ENCODE data around the gene ZFYVE27.

The ZFYVE27 gene

GRCh38 chr10:97782455-97783228, 45.7 kb downstream of the ZFYVE27 start:
- Mint-ChIP-seq H3K9me3 (no peaks in the 10 kb centered on the region), H3K36me3 (ENCODE audit: insufficient read depth) (no peaks in the 10 kb centered on the region), H3K4me1 (peaks cover 8% of the 10 kb centered on the region), H3K27ac (ENCODE audit: low read depth) (no peak overlapping the region), H3K4me3 (no peak overlapping the region), H3K27me3 (peaks cover 6% of the 10 kb centered on the region)
- no peak for DNase-seq (ENCODE audit: low spot score in 2 of 2)
- ATAC-seq (replicated peaks; ENCODE audit: extremely low read depth, poor library complexity, severe bottlenecking) = no peak

- no peak for ATAC-seq (replicated peaks; ENCODE audit: extremely low read depth, poor library complexity, severe bottlenecking)
- no peak overlapping the region for H3K4me3 Mint-ChIP-seq
- no peak for DNase-seq (ENCODE audit: low spot score in 2 of 2)
- peaks cover 9% of the 10 kb centered on the region for H3K27me3 Mint-ChIP-seq
- no peaks in the 10 kb centered on the region for H3K9me3 Mint-ChIP-seq
- H3K4me1 Mint-ChIP-seq = peaks cover 8% of the 10 kb centered on the region
- no peak overlapping the region for H3K27ac Mint-ChIP-seq (ENCODE audit: low read depth)
- H3K36me3 Mint-ChIP-seq (ENCODE audit: insufficient read depth) = no peaks in the 10 kb centered on the region
These were observed 47.4 kb downstream of the ZFYVE27 start for GRCh38 chr10:97784200-97784810.

DNA sequence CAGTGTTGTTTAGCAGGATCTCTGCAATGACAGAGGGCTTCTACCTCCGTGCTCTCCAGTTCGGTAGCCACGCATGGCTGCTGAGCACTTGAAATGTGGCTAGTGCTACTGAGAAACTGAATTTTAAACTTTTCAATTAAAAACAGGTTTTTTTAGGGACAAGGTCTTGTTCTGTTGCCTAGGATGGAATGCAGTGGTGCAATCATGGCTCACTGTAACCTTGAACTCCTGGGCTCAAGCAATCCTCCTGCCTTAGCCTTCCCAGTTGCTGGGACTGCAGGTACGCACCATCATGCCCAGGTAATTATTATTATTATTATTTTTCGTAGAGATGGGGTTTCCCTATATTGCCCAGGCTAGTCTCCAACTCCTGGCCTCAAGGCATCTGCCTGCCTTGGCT, 48.3 kb downstream of the ZFYVE27 start:
- ATAC-seq (replicated peaks; ENCODE audit: extremely low read depth, poor library complexity, severe bottlenecking) (no peak), DNase-seq (ENCODE audit: low spot score in 2 of 2) (no peak)
- H3K27me3 Mint-ChIP-seq = peaks cover 9% of the 10 kb centered on the region
- peaks cover 8% of the 10 kb centered on the region for H3K4me1 Mint-ChIP-seq
- no peaks in the 10 kb centered on the region for H3K36me3 Mint-ChIP-seq (ENCODE audit: insufficient read depth)
- H3K27ac Mint-ChIP-seq (ENCODE audit: low read depth) = no peak overlapping the region
- H3K4me3 Mint-ChIP-seq = no peak overlapping the region
- no peaks in the 10 kb centered on the region for H3K9me3 Mint-ChIP-seq

DNA sequence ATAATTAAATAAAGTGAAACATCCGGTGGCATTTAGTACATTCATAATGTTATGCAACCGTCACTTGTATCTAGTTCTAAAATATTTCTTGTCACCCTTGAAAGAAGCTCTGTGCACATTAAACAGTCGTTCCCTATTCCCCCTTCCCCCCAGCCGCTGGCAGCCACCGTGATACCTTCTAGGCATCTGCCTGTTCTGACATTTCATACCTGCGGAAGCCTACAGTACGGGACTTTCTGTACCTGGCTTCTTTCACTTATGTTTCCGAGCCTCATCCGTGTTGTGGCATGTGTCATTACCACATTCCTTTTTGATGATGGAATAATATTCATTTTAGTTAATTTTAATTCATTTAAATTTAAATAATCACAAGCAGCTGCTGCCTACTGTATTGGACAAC, 48.8 kb downstream of the ZFYVE27 start:
- peaks cover 9% of the 10 kb centered on the region for H3K27me3 Mint-ChIP-seq

DNA sequence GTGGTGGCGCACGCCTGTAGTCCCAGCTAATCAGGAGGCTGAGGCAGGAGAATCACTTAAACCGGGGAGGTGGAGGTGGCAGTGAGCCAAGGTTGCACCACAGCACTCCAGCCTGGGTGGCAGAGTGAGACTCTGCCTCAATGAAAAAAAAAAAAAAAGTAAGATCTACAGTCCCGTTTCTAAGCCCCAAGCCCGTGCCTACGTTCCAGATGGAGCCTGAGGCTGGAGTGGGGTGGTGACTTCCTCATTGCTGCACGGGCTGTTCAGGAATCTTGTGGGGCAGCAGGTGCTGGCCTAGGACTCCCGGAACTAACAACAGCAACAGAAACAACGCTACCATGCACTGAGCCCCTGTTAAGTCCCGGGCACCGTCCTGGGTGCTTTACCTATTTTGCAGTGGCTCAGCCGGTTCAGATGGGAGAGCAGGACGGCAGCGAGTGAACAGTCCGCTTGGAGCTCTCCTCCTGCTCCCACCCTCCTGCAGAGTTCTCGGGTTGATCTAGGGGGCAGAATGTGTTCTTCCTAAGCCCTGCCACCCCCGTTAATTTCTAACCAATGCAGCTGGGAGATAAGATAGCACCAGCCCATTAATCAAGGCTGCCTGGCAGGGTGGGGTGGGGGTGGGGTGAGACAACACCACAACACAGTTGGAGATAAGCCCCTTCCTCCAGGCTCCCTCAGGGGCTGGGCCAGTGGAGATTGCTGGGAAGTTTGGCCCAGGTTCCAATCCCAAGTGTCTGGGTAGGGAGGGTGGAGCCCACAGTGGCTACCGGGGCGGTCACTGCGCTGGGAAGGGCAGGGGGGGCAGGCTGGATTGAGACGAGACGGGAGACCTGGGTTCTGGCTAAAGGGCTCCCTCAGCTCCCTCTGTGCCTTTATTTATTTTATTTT, 51.9 kb downstream of the ZFYVE27 start:
- H3K27me3 Mint-ChIP-seq = peaks cover 9% of the 10 kb centered on the region
- H3K27ac Mint-ChIP-seq (ENCODE audit: low read depth) = no peak overlapping the region
- no peak for ATAC-seq (replicated peaks; ENCODE audit: extremely low read depth, poor library complexity, severe bottlenecking)
- no peak for DNase-seq (ENCODE audit: low spot score in 2 of 2)
- no peak overlapping the region for H3K4me3 Mint-ChIP-seq
- H3K4me1 Mint-ChIP-seq = peaks cover 6% of the 10 kb centered on the region
- no peaks in the 10 kb centered on the region for H3K9me3 Mint-ChIP-seq
- H3K36me3 Mint-ChIP-seq (ENCODE audit: insufficient read depth) = no peaks in the 10 kb centered on the region

More for the DNA sequence above, 48.8 kb downstream of the ZFYVE27 start:
- no peak overlapping the region for H3K27ac Mint-ChIP-seq (ENCODE audit: low read depth)
- no peak overlapping the region for H3K4me3 Mint-ChIP-seq
- no peak for DNase-seq (ENCODE audit: low spot score in 2 of 2)
- H3K4me1 Mint-ChIP-seq = peaks cover 8% of the 10 kb centered on the region
- H3K36me3 Mint-ChIP-seq (ENCODE audit: insufficient read depth) = no peaks in the 10 kb centered on the region
- no peak for ATAC-seq (replicated peaks; ENCODE audit: extremely low read depth, poor library complexity, severe bottlenecking)
- no peaks in the 10 kb centered on the region for H3K9me3 Mint-ChIP-seq

DNA sequence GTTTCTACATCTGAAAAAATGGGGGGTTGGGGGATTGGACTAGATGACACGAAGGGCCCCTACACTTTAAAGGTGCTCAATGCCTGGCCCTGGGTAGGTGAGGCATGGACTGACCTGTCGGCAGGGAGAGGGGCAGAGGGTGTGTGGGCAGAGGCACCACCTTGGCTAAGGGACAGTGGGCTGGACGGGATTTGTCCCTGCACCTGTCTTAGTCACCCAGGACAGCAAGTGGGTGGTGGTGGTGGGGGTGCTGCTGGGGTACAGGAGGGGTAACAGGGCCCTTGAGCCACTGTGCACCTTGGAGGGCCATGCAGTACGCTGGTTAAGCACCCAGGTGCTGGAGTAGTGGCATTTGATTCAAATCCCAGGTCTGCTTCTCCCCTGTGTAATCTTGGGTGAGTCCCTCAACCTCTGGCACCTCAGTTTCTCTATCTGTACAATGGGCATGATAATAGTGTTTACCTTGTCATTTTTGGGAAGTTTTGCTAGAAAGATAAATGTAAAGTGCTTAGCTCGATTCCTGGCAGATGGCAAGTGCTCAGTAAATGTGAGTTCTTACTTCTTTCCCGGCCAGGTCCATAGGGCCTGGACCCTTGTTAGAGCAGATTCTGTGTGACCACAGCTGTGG, 53.0 kb downstream of the ZFYVE27 start:
- Mint-ChIP-seq H3K4me3 (no peak overlapping the region), H3K9me3 (no peaks in the 10 kb centered on the region), H3K27ac (ENCODE audit: low read depth) (no peak overlapping the region), H3K4me1 (peaks cover 6% of the 10 kb centered on the region), H3K27me3 (peaks cover 9% of the 10 kb centered on the region), H3K36me3 (ENCODE audit: insufficient read depth) (no peaks in the 10 kb centered on the region)
- ATAC-seq (replicated peaks; ENCODE audit: extremely low read depth, poor library complexity, severe bottlenecking) (no peak), DNase-seq (ENCODE audit: low spot score in 2 of 2) (no peak)

DNA sequence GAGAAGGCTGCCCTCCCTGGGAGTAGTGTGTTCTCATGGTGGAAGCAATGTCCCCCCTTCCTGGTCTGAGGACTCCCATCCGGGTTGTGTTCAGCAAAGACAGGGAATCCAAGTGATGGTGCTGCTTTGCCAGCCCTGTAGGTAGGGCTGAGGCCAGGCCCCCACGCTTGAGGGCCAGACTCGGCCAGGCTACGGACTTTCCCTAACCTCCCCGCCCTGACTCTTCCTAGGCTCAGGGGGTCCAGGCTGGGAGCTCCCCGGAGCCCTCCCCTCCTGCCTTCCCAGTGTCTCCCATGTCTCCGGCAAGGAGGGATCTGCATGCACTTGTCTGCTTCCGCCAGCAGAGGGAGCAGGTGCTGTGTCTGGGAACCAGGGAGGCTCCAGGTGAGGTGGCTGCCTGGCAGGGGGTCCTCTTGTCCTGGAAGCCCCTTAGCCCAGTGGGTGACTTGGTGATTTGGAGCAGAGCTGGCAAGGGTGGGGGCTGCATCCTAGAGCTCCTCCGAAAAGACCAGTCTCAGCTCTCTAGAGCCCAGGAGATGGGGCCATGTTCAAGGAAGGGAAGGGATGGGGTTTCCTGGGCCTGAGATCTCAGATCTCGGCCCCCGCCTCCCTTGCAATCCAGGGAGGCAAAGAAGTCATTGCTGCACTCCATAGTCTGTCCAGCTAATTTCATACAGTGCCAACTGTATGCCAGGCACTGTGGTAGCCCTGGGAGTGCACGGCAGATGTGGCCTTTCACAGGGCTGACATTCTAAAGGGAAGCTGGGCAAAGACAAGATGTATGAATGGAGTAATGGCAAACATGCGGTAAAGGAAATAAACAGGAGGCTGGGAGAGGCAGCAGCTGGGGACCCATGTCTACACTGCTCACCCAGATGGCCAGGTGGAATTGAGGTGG, 55.1 kb downstream of the ZFYVE27 start:
- peaks cover 16% of the 10 kb centered on the region for H3K4me1 Mint-ChIP-seq
- ATAC-seq (replicated peaks; ENCODE audit: extremely low read depth, poor library complexity, severe bottlenecking) (no peak), DNase-seq (ENCODE audit: low spot score in 2 of 2) (peak; percentile 54 to 56)
- no peaks in the 10 kb centered on the region for H3K36me3 Mint-ChIP-seq (ENCODE audit: insufficient read depth)
- no peaks in the 10 kb centered on the region for H3K9me3 Mint-ChIP-seq
- H3K27me3 Mint-ChIP-seq = peaks cover 9% of the 10 kb centered on the region
- no peak overlapping the region for H3K4me3 Mint-ChIP-seq
- no peak overlapping the region for H3K27ac Mint-ChIP-seq (ENCODE audit: low read depth)

DNA sequence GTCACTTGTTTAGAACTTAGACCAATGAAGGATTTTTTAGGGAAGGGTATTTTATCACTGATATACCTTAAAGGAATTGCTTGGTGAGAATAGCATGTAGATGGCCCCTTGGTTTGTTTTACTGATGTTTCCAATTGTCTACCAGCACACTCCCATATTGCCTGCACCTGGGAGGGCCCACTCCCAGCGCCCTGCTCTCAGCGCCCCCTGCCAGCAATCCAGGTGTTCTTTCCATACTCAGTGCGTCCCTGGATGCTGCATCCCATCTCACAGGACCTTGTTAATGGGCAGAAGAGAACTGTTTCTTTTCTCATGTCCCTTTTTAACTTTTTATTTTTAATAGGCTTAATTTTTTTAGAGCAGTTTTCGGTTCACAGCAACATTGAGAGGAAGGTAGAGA, 59.0 kb downstream of the ZFYVE27 start:
- H3K27ac Mint-ChIP-seq (ENCODE audit: low read depth) = peak overlapping the region; percentile 79
- ATAC-seq (replicated peaks; ENCODE audit: extremely low read depth, poor library complexity, severe bottlenecking) (no peak), DNase-seq (ENCODE audit: low spot score in 2 of 2) (no peak)
- peaks cover 6% of the 10 kb centered on the region for H3K9me3 Mint-ChIP-seq
- no peaks in the 10 kb centered on the region for H3K36me3 Mint-ChIP-seq (ENCODE audit: insufficient read depth)
- H3K4me3 Mint-ChIP-seq = no peak overlapping the region
- H3K27me3 Mint-ChIP-seq = no peaks in the 10 kb centered on the region
- H3K4me1 Mint-ChIP-seq = peaks cover 22% of the 10 kb centered on the region

DNA sequence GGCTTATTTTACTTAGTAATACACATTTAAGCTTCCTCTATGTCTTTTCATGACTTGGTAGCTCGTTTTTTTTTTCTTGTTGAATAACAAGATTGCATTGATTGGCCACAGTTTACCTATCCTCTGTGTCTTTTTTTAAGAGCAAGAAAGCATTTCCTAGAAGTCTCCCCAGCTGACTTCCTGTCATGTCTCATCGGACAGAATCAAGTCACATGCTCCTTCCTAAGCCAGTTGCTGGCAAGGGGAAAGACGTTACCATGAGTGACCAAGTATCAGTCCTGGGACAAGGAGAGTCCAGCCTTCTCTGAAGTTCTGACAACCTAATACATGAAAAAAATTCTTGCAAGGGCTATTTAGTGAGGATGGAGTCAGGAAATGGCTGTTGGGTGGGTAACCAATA, 59.7 kb downstream of the ZFYVE27 start:
- ATAC-seq (replicated peaks; ENCODE audit: extremely low read depth, poor library complexity, severe bottlenecking) = peak; percentile 62
- Mint-ChIP-seq H3K4me3 (peak overlapping the region; percentile 37), H3K9me3 (peaks cover 6% of the 10 kb centered on the region), H3K4me1 (peaks cover 22% of the 10 kb centered on the region), H3K27ac (ENCODE audit: low read depth) (peak overlapping the region; percentile 79), H3K36me3 (ENCODE audit: insufficient read depth) (no peaks in the 10 kb centered on the region), H3K27me3 (no peaks in the 10 kb centered on the region)
- DNase-seq (ENCODE audit: low spot score in 2 of 2) = no peak

- H3K27me3 Mint-ChIP-seq = no peaks in the 10 kb centered on the region
- H3K9me3 Mint-ChIP-seq = peaks cover 6% of the 10 kb centered on the region
- no peaks in the 10 kb centered on the region for H3K36me3 Mint-ChIP-seq (ENCODE audit: insufficient read depth)
- ATAC-seq (replicated peaks; ENCODE audit: extremely low read depth, poor library complexity, severe bottlenecking) (no peak), DNase-seq (ENCODE audit: low spot score in 2 of 2) (no peak)
- H3K4me1 Mint-ChIP-seq = peaks cover 16% of the 10 kb centered on the region
- H3K4me3 Mint-ChIP-seq = no peak overlapping the region
- H3K27ac Mint-ChIP-seq (ENCODE audit: low read depth) = no peak overlapping the region
These were observed 62.2 kb downstream of the ZFYVE27 start for GRCh38 chr10:97798958-97799610.

DNA sequence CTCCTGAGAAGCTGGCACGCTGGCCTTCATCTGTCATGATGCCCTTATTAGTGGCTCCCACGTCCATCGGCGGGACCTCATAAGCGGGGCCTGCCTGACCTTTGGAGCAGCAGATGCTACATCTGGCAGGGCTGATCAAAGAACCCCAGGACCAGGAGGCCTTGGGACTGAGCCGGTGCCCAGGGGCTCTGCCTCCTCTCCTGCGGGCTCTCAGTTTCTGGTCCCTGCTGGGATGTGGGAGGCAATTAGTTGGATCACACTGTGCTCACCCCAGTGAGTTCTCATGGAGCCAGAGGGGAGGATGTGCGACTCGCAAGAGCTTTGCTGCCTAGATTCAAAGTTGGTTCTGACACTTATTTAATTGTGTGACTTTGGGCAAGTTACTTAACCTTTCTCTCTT, 63.5 kb downstream of the ZFYVE27 start:
- ATAC-seq (replicated peaks; ENCODE audit: extremely low read depth, poor library complexity, severe bottlenecking) = no peak
- H3K27me3 Mint-ChIP-seq = no peaks in the 10 kb centered on the region
- H3K4me3 Mint-ChIP-seq = no peak overlapping the region
- H3K36me3 Mint-ChIP-seq (ENCODE audit: insufficient read depth) = no peaks in the 10 kb centered on the region
- DNase-seq (ENCODE audit: low spot score in 2 of 2) = no peak
- peaks cover 6% of the 10 kb centered on the region for H3K9me3 Mint-ChIP-seq
- peaks cover 16% of the 10 kb centered on the region for H3K4me1 Mint-ChIP-seq
- H3K27ac Mint-ChIP-seq (ENCODE audit: low read depth) = no peak overlapping the region
